IMR-90 (cell line): ENCODE results near the gene PRRC2B.

Experiments
- BHLHE40 ChIP-seq: fragments of 150-350 bp; IDR thresholded peaks from 2 replicates; pipeline ENCODE4 v1.6.1; 2016; ENCODE audit warnings: mild to moderate bottlenecking, low read depth, low read length
- CEBPB ChIP-seq: IDR thresholded peaks from 2 replicates; pipeline ENCODE4 v1.6.1; 2012; ENCODE audit warnings: low read depth, low read length, improper control_type of control experiment
- CTCF ChIP-seq: conservative IDR thresholded peaks from 2 replicates; pipeline ENCODE4 v1.5.1; 2012; ENCODE audit warnings: mild to moderate bottlenecking, low read depth, low read length, improper control_type of control experiment
- ELK1 ChIP-seq: fragments of 150-350 bp; IDR thresholded peaks from 2 replicates; pipeline ENCODE4 v1.6.1; 2016; ENCODE audit warnings: low read depth, mild to moderate bottlenecking, low read length, moderate library complexity, borderline replicate concordance
- MAFK ChIP-seq: IDR thresholded peaks from 2 replicates; pipeline ENCODE4 v1.6.1; 2012; ENCODE audit warnings: low read depth, low read length, improper control_type of control experiment
- MXI1 ChIP-seq: IDR thresholded peaks from 2 replicates; pipeline ENCODE4 v1.6.1; 2012; ENCODE audit warnings: low read depth, mild to moderate bottlenecking, low read length, moderate library complexity, borderline replicate concordance
- NFE2L2 ChIP-seq: fragments of 150-350 bp; IDR thresholded peaks from 2 replicates; pipeline ENCODE4 v1.6.1; 2016; ENCODE audit warnings: low read depth, mild to moderate bottlenecking, low read length
- POLR2A ChIP-seq: IDR thresholded peaks from 2 replicates; pipeline ENCODE4 v1.6.1; 2012; ENCODE audit warnings: mild to moderate bottlenecking, low read depth, low read length
- RAD21 ChIP-seq: IDR thresholded peaks from 2 replicates; pipeline ENCODE4 v1.6.1; 2012; ENCODE audit warnings: low read length, improper control_type of control experiment
- RFX5 ChIP-seq: IDR thresholded peaks from 2 replicates; pipeline ENCODE4 v1.8.0; 2012; ENCODE audit warnings: low read depth, mild to moderate bottlenecking, low read length, moderate library complexity
- SMC3 ChIP-seq: fragments of 150-350 bp; IDR thresholded peaks from 2 replicates; pipeline ENCODE4 v1.6.1; 2016; ENCODE audit warnings: low read depth, mild to moderate bottlenecking, antibody characterized with exemption, low read length, moderate library complexity

- no peak for TF ChIP-seq POLR2A
- no peak for TF ChIP-seq CTCF
- no peak for TF ChIP-seq BHLHE40
- TF ChIP-seq RAD21, result no peak
- TF ChIP-seq MXI1, result no peak
- TF ChIP-seq CEBPB, result no peak
- no peak for TF ChIP-seq ELK1
- no peak for TF ChIP-seq SMC3
- no peak for TF ChIP-seq NFE2L2
- no peak for TF ChIP-seq MAFK
- no peak for TF ChIP-seq RFX5
Measured at GRCh38 chr9:131484560-131485185, 90.8 kb downstream of the PRRC2B start.
